Measurements from ENCODE around the gene CATSPERB. TPM values are rescaled to one million over a fixed set of nuclear protein-coding genes. Genes with fewer than 3 reads are reported as not detected.
"Not testable (repeated sequence)": the region's sequence is repeated elsewhere in the genome, so short reads cannot be mapped to it uniquely, and the experiment has no call there.

The CATSPERB gene
- total RNA-seq, 2 donors from 2014 or later = 0.50 to 1.1 TPM

DNA sequence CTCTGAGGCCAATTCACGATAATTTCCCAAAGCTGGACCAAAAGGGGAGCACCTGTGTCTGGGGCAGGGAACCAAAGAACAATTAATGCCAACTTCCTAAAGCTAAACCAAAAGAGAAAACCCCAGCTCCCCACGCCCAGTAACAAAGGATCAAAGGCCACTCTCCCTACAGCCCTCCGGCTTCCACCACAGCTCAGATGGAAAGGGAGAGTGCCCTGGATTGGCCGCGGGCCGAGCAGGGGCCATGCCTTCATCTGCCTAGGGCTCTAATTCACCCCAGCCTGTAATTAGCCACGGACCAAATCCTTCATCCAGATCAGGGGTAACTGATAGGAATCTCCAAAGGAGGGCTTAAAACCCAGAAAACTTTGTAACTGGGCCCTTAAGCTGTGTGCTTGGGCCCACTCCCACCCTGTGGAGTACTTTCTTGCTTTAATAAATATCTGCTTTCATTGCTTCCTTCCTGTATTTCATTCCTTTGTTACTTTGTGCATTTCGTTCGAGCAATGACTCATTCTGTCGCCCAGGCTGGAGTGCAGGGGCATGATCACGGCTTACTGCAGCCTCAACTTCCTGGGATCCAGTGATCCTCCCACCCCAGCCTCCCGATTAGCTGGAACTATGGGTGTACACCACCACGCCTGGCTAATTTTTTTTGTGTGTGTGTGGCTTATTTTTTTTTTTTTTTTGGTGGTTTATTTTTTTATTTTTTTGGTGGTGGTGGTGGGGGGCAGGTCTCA is 156.2 kb downstream of the CATSPERB start:
- H3K36me3 Mint-ChIP-seq = no peaks in the 10 kb centered on the region
- H3K27ac Mint-ChIP-seq = no peak overlapping the region
- no peak for ATAC-seq
- DNase-seq (ENCODE audit: low spot score in 2 of 2) = no peak
- H3K9me3 Mint-ChIP-seq = no peaks in the 10 kb centered on the region

- no peaks in the 10 kb centered on the region for H3K36me3 Mint-ChIP-seq
- ATAC-seq (peak; percentile 96 to 97), DNase-seq (ENCODE audit: low spot score in 2 of 2) (peak; percentile 76 to 92)
- peak overlapping the region in 1 of 2 donors; percentile 62 for H3K27ac Mint-ChIP-seq
- H3K9me3 Mint-ChIP-seq = no peaks in the 10 kb centered on the region
Observed at GRCh38 chr14:91573894-91574837, 157.7 kb downstream of the CATSPERB start.

GRCh38 chr14:91573528-91573893 is 158.4 kb downstream of the CATSPERB start:
- no peaks in the 10 kb centered on the region for H3K9me3 Mint-ChIP-seq
- no peaks in the 10 kb centered on the region for H3K36me3 Mint-ChIP-seq
- ATAC-seq = no peak
- H3K27ac Mint-ChIP-seq = peak overlapping the region; percentile 39 to 62
- no peak for DNase-seq (ENCODE audit: low spot score in 2 of 2)

- Mint-ChIP-seq H3K9me3 (no peaks in the 10 kb centered on the region), H3K27ac (no peak overlapping the region), H3K36me3 (no peaks in the 10 kb centered on the region)
- ATAC-seq = no peak
- no peak for DNase-seq (ENCODE audit: low spot score in 2 of 2)
Observed at GRCh38 chr14:91570021-91570420, 161.9 kb downstream of the CATSPERB start.

- no peak for ATAC-seq
- Mint-ChIP-seq H3K36me3 (no peaks in the 10 kb centered on the region), H3K27ac (no peak overlapping the region), H3K9me3 (no peaks in the 10 kb centered on the region)
- DNase-seq (ENCODE audit: low spot score in 2 of 2) = no peak
Observed at GRCh38 chr14:91569301-91569700, 162.6 kb downstream of the CATSPERB start.

- ATAC-seq = no peak
- H3K9me3 Mint-ChIP-seq = no peaks in the 10 kb centered on the region
- peaks cover 0 to 5% of the 10 kb centered on the region in 2 donors for H3K36me3 Mint-ChIP-seq
- H3K27ac Mint-ChIP-seq = no peak overlapping the region
- no peak for DNase-seq (ENCODE audit: low spot score in 2 of 2)
Observed at GRCh38 chr14:91568626-91569025, 163.3 kb downstream of the CATSPERB start.

DNA sequence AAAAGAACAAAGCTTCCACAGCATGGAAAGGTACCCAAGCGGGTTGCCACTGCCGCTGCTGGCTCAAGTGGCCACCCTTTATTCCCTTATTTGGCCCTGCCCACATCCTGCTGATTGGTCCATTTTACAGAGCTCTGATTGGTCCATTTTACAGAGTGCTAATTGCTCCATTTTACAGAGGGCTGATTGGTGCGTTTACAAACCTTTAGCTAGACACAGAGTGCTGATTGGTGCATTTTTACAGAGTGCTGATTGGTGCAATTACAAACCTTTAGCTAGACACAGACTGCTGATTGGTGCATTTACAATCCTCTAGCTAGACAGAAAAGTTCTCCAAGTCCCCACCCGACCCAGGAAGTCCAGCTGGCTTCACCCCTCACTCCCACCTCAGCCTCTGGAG is 164.1 kb downstream of the CATSPERB start:
- not testable (repeated sequence) for DNase-seq (ENCODE audit: low spot score in 2 of 2); H3K27ac Mint-ChIP-seq; ATAC-seq; H3K9me3 Mint-ChIP-seq; H3K36me3 Mint-ChIP-seq

DNA sequence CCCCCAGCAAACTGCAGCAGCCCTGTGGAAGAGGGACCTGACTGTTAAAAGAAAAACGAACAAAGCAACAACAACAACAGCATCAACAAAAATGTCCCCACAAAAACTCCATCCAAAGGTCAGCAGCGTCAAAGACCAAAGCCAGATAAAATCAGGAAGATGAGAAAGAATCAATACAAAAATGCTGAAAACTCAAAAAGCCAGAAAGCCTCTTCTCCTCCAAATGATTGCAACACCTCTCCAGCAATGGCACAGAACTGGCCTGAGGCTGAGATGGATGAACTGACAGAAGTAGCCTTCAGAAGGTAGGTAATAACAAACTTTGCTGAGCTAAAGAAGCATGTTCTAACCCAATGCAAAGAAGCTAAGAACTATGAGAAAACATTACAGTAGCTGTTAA is 176.4 kb downstream of the CATSPERB start:
- no peak for ATAC-seq
- Mint-ChIP-seq H3K9me3 (peaks cover 10 to 18% of the 10 kb centered on the region in 2 donors), H3K27ac (no peak overlapping the region), H3K36me3 (peaks cover 6 to 13% of the 10 kb centered on the region in 2 donors)
- DNase-seq (ENCODE audit: low spot score in 2 of 2) = no peak

DNA sequence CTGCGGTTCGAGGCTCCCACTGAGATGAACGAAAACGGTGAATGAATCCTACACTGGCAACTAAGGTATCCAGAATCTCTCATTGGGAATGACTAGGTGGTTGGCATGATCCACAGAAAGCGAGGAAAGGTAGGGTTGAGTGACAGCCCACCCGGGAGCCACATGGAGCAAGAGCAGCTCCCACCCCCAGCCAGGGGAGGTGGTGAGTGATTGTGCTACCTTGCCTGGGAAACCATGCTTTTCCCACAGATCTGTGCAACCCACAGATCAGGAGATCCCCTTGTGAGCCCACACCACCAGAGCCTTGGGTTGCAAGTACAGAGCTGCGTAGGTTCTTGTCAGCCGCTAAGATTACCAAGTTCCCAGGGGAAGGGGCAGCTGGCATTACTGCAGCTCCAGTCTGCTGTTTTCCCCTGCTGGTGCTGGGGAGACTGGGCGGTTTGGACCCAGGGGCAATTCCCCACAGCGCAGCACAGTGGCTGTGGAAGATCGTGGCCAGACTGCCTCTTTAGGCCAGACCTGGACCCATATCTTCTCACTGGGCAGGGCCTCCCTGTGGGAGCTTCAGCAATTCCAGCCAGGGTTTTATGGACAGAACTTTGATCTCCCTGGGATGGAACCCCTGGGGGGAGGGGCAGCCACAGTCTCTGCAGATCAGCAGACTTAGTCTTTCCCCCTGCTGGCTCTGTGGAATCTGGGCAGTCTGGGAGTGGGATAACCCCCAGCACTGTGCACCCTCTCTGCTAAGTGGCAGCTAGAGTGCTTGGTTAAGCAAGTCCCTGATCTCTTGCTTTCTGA is 177.2 kb downstream of the CATSPERB start:
- DNase-seq (ENCODE audit: low spot score in 2 of 2) (no peak), ATAC-seq (no peak)
- Mint-ChIP-seq H3K36me3 (peaks cover 6 to 13% of the 10 kb centered on the region in 2 donors), H3K9me3 (peaks cover 10 to 18% of the 10 kb centered on the region in 2 donors), H3K27ac (no peak overlapping the region)

- DNase-seq (ENCODE audit: low spot score in 2 of 2) = no peak
- H3K27ac Mint-ChIP-seq = peak overlapping the region in 1 of 2 donors; percentile 37
- no peaks in the 10 kb centered on the region for H3K36me3 Mint-ChIP-seq
- H3K9me3 Mint-ChIP-seq = no peaks in the 10 kb centered on the region
- ATAC-seq = no peak
Observed at GRCh38 chr14:91548108-91548507, 183.8 kb downstream of the CATSPERB start.

DNA sequence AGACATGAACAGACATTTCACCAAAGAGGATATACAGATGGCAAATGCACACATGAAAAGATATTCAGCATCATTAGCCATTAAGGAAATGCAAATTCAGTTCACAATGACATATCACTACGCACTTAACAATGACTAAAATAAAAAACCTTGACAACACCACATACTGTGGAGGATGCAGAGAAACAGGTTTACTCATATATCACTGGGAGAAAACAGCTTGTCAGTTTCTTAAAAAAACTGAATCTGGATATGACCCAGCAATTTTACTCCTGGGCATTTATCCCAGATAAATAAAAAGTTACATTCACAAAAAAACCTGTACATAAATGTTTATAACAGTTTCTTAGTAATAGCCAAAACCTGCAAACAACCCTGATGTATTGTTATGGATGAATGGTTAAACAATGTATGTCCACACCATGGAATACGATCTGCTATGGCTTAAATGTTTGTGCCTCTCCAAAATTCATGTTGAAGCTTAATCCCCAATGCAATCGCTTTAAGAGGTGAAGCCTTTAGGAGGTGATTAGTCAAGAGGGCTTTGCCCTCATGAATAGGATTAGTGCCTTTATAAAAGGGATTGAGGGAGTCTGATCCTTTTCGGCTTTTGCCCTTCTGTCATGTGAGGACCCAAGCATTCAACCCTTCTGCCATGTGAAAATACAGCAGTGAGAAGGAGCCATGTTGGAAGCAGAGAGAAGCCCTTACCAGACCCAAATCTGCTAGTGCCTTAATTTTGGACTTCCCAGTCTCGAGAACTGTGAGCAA is 185.8 kb downstream of the CATSPERB start:
- Mint-ChIP-seq H3K9me3 (peaks cover 12 to 14% of the 10 kb centered on the region in 2 donors), H3K27ac (no peak overlapping the region), H3K36me3 (peaks cover 11% of the 10 kb centered on the region in 2 donors)
- DNase-seq (ENCODE audit: low spot score in 2 of 2) = no peak
- no peak for ATAC-seq

GRCh38 chr14:91545204-91545603 is 186.7 kb downstream of the CATSPERB start:
- peaks cover 18 to 21% of the 10 kb centered on the region in 2 donors for H3K36me3 Mint-ChIP-seq
- DNase-seq (ENCODE audit: low spot score in 2 of 2) = no peak
- no peak overlapping the region for H3K27ac Mint-ChIP-seq
- H3K9me3 Mint-ChIP-seq = peaks cover 20% of the 10 kb centered on the region in 2 donors
- no peak for ATAC-seq

GRCh38 chr14:91536327-91536726 is 195.6 kb downstream of the CATSPERB start:
- Mint-ChIP-seq H3K9me3 (peaks cover 15 to 20% of the 10 kb centered on the region in 2 donors), H3K36me3 (peaks cover 9 to 23% of the 10 kb centered on the region in 2 donors), H3K27ac (no peak overlapping the region)
- DNase-seq (ENCODE audit: low spot score in 2 of 2) (no peak), ATAC-seq (no peak)

DNA sequence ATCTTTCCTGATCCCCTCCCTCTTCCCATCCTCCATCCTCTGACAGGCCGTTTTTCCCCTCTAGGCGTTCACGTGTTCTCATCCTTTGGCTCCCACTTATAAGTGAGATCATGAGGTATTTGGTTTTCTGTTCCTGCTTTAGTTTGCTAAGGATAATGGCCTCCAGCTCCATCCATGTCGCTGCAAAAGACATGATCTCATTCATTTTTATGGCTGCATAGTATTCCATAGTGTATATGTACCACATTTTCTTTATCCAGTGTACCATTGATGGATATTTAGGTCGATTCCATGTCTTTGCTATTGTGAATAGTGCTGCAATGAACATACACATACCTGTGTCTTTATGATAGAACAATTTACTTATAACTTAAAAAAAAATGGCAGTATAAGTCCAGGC is 197.8 kb downstream of the CATSPERB start:
- not testable (repeated sequence) for DNase-seq (ENCODE audit: low spot score in 2 of 2); ATAC-seq; H3K27ac Mint-ChIP-seq; H3K36me3 Mint-ChIP-seq; H3K9me3 Mint-ChIP-seq

GRCh38 chr14:91533623-91534022 is 198.3 kb downstream of the CATSPERB start:
- DNase-seq (ENCODE audit: low spot score in 2 of 2) (no peak), ATAC-seq (no peak)
- Mint-ChIP-seq H3K27ac (no peak overlapping the region), H3K36me3 (peaks cover 0 to 5% of the 10 kb centered on the region in 2 donors), H3K9me3 (peaks cover 0 to 6% of the 10 kb centered on the region in 2 donors)

All from activated naive CD4-positive, alpha-beta T cell treated with anti-CD3 and anti-CD28 coated beads, Interleukin-2, amount 50 U/mL, for 72 hours (primary cell).